ENCODE results near the gene BCKDHB. TPM values are rescaled to one million over a fixed set of nuclear protein-coding genes. Genes with fewer than 3 reads are reported as not detected.

The BCKDHB gene
- total RNA-seq, 1 experiment from 2014 or later = 24.3 TPM

- TF ChIP-seq E2F4 (CRISPR knock-in tag; IDR thresholded peaks at IDR 0.05; ENCODE audit: borderline replicate concordance, low read depth) = no peak
Measured at GRCh38 chr6:80126657-80127345, 20.3 kb downstream of the BCKDHB start (continued).

- DNase-seq (ENCODE audit: low spot score) = no peak
- no peak for TF ChIP-seq IRF2 (CRISPR knock-in tag; IDR thresholded peaks at IDR 0.05; ENCODE audit: borderline replicate concordance, low read depth)
- TF ChIP-seq ZNF532 (CRISPR knock-in tag; IDR thresholded peaks at IDR 0.05; ENCODE audit: borderline replicate concordance) = no peak
- TF ChIP-seq ZNF219 (CRISPR knock-in tag; IDR thresholded peaks at IDR 0.05; ENCODE audit: borderline replicate concordance) = no peak
- ChIA-PET POLR2A (no interaction called here), CTCF (no interaction called here)
- no peak overlapping the region for H3K27ac Mint-ChIP-seq
- H3K27me3 Mint-ChIP-seq (ENCODE audit: low read depth) = no peaks in the 10 kb centered on the region
- H3K36me3 Mint-ChIP-seq = peaks cover 14% of the 10 kb centered on the region
- H3K4me1 Mint-ChIP-seq = peaks cover 3% of the 10 kb centered on the region
- no peak overlapping the region for H3K4me3 Mint-ChIP-seq
- no peaks in the 10 kb centered on the region; the same call in 1 of the 2 replicates for H3K9me3 Mint-ChIP-seq
- ATAC-seq = no peak
Measured at GRCh38 chr6:80129485-80129884, 23.0 kb downstream of the BCKDHB start.

- ChIA-PET POLR2A (no interaction called here), CTCF (no interaction called here)
- H3K4me3 Mint-ChIP-seq = no peak overlapping the region
- peaks cover 3% of the 10 kb centered on the region for H3K4me1 Mint-ChIP-seq
- no peak overlapping the region for H3K27ac Mint-ChIP-seq
- H3K27me3 Mint-ChIP-seq (ENCODE audit: low read depth) = no peaks in the 10 kb centered on the region
- peaks cover 17% of the 10 kb centered on the region for H3K36me3 Mint-ChIP-seq
- DNase-seq (ENCODE audit: low spot score) (peak; percentile 36), ATAC-seq (peak; percentile 53)
- H3K9me3 Mint-ChIP-seq = no peaks in the 10 kb centered on the region
- TF ChIP-seq ZNF219 (CRISPR knock-in tag; IDR thresholded peaks at IDR 0.05; ENCODE audit: borderline replicate concordance) = no peak
- TF ChIP-seq MYBL2 (CRISPR knock-in tag; IDR thresholded peaks at IDR 0.05) = no peak
- TF ChIP-seq, protein P1, sequence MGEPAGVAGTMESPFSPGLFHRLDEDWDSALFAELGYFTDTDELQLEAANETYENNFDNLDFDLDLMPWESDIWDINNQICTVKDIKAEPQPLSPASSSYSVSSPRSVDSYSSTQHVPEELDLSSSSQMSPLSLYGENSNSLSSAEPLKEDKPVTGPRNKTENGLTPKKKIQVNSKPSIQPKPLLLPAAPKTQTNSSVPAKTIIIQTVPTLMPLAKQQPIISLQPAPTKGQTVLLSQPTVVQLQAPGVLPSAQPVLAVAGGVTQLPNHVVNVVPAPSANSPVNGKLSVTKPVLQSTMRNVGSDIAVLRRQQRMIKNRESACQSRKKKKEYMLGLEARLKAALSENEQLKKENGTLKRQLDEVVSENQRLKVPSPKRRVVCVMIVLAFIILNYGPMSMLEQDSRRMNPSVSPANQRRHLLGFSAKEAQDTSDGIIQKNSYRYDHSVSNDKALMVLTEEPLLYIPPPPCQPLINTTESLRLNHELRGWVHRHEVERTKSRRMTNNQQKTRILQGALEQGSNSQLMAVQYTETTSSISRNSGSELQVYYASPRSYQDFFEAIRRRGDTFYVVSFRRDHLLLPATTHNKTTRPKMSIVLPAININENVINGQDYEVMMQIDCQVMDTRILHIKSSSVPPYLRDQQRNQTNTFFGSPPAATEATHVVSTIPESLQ (CRISPR knock-in tag; IDR thresholded peaks at IDR 0.05) = no peak
- no peak for TF ChIP-seq SMAD3 (CRISPR knock-in tag; IDR thresholded peaks at IDR 0.05; ENCODE audit: borderline replicate concordance)
- no peak for TF ChIP-seq ETV6 (CRISPR knock-in tag; IDR thresholded peaks at IDR 0.05)
- TF ChIP-seq ZMAT4 (CRISPR knock-in tag; IDR thresholded peaks at IDR 0.05) = no peak
- TF ChIP-seq IRF2 (CRISPR knock-in tag; IDR thresholded peaks at IDR 0.05; ENCODE audit: borderline replicate concordance, low read depth) = no peak
- no peak for TF ChIP-seq TEAD1 (CRISPR knock-in tag; IDR thresholded peaks at IDR 0.05)
- no peak for TF ChIP-seq RELA (CRISPR knock-in tag; IDR thresholded peaks at IDR 0.05; ENCODE audit: borderline replicate concordance)
- TF ChIP-seq GABPB1 (CRISPR knock-in tag; IDR thresholded peaks at IDR 0.05) = no peak
- no peak for TF ChIP-seq NFATC4 (CRISPR knock-in tag; IDR thresholded peaks at IDR 0.05)
- TF ChIP-seq, protein P2, sequence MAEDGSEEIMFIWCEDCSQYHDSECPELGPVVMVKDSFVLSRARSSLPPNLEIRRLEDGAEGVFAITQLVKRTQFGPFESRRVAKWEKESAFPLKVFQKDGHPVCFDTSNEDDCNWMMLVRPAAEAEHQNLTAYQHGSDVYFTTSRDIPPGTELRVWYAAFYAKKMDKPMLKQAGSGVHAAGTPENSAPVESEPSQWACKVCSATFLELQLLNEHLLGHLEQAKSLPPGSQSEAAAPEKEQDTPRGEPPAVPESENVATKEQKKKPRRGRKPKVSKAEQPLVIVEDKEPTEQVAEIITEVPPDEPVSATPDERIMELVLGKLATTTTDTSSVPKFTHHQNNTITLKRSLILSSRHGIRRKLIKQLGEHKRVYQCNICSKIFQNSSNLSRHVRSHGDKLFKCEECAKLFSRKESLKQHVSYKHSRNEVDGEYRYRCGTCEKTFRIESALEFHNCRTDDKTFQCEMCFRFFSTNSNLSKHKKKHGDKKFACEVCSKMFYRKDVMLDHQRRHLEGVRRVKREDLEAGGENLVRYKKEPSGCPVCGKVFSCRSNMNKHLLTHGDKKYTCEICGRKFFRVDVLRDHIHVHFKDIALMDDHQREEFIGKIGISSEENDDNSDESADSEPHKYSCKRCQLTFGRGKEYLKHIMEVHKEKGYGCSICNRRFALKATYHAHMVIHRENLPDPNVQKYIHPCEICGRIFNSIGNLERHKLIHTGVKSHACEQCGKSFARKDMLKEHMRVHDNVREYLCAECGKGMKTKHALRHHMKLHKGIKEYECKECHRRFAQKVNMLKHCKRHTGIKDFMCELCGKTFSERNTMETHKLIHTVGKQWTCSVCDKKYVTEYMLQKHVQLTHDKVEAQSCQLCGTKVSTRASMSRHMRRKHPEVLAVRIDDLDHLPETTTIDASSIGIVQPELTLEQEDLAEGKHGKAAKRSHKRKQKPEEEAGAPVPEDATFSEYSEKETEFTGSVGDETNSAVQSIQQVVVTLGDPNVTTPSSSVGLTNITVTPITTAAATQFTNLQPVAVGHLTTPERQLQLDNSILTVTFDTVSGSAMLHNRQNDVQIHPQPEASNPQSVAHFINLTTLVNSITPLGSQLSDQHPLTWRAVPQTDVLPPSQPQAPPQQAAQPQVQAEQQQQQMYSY (CRISPR knock-in tag; IDR thresholded peaks at IDR 0.05) = no peak
- TF ChIP-seq FOXP1 (CRISPR knock-in tag; IDR thresholded peaks at IDR 0.05; ENCODE audit: borderline replicate concordance) = no peak
- no peak for TF ChIP-seq ESRRA (CRISPR knock-in tag; IDR thresholded peaks at IDR 0.05; ENCODE audit: borderline replicate concordance)
- no peak for TF ChIP-seq ZNF281 (CRISPR knock-in tag; IDR thresholded peaks at IDR 0.05)
Measured at GRCh38 chr6:80133020-80133419, 26.5 kb downstream of the BCKDHB start.

Data from WTC11 (cell line).